ENCODE results near the gene DIDO1.

DIDO1 gene

GRCh38 chr20:62907384-62908317 is 18.7 kb downstream of the DIDO1 start:
- DNase-seq (ENCODE audit: low read depth): no peak
- H3K4me3 ChIP-seq (ENCODE audit: low read depth, low read length): no peak overlapping the region
- peak; percentile 70 for TF ChIP-seq CTCF (IDR thresholded peaks at IDR 0.05; ENCODE audit: low read depth, low read length, missing control alignments)

- TF ChIP-seq CTCF (IDR thresholded peaks at IDR 0.05; ENCODE audit: low read depth, low read length, missing control alignments): no peak
- H3K4me3 ChIP-seq (ENCODE audit: low read depth, low read length): no peak overlapping the region
- DNase-seq (ENCODE audit: low read depth): no peak
Observed at GRCh38 chr20:62906647-62907375, 19.5 kb downstream of the DIDO1 start.

GRCh38 chr20:62906209-62906608 is 20.1 kb downstream of the DIDO1 start:
- TF ChIP-seq CTCF (IDR thresholded peaks at IDR 0.05; ENCODE audit: low read depth, low read length, missing control alignments): no peak
- no peak overlapping the region for H3K4me3 ChIP-seq (ENCODE audit: low read depth, low read length)
- no peak for DNase-seq (ENCODE audit: low read depth)

DNA sequence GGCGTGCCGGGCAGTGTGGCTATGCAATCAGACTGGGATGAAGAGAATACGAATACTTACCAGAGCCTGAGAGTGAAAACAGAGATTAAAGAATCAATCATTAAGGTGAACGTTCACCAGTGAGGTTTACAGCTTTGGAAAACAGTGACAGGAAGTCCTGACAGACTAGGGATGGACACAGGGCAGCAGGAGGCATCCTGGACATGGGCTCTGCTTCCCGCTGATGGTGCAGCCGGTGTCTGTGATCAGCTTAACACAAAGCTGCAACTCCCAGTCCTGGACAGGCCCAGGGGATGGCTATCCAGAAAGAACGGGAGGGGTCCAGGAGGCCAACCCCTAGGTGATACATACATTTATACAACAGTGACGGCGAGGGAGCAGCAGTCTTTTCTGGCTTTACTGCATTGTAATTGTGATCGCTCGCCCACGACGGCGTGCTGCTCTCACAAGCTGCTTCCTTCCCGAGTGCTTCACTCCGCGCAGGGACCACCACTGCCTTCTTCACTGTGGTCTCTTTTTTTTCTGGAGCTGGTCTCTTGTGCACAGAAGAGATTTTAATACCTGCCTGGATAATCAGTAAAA is 20.7 kb downstream of the DIDO1 start:
- no peak overlapping the region for H3K4me3 ChIP-seq (ENCODE audit: low read depth, low read length)
- TF ChIP-seq CTCF (IDR thresholded peaks at IDR 0.05; ENCODE audit: low read depth, low read length, missing control alignments): no peak
- no peak for DNase-seq (ENCODE audit: low read depth)

GRCh38 chr20:62902926-62903615 is 23.2 kb downstream of the DIDO1 start:
- no peak for TF ChIP-seq CTCF (IDR thresholded peaks at IDR 0.05; ENCODE audit: low read depth, low read length, missing control alignments)
- H3K4me3 ChIP-seq (ENCODE audit: low read depth, low read length): no peak overlapping the region
- DNase-seq (ENCODE audit: low read depth): no peak

- no peak for DNase-seq (ENCODE audit: low read depth)
- H3K4me3 ChIP-seq (ENCODE audit: low read depth, low read length): no peak overlapping the region
- TF ChIP-seq CTCF (IDR thresholded peaks at IDR 0.05; ENCODE audit: low read depth, low read length, missing control alignments): no peak
Observed at GRCh38 chr20:62901891-62902290, 24.4 kb downstream of the DIDO1 start.
